GM12875 (cell line): ENCODE results near the gene CHIC1.
"Not testable (repeated sequence)": the region's sequence is repeated elsewhere in the genome, so short reads cannot be mapped to it uniquely, and the experiment has no call there.

Experiments
- H3K4me3 ChIP-seq: one replicate; pipeline ENCODE4 v1.5.1; 2011; ENCODE audit warnings: low read depth, low read length, control low read depth
- TF ChIP-seq, protein P1 (sequence below): IDR thresholded peaks from 2 replicates; pipeline ENCODE4 v1.5.1; 2011; ENCODE audit warnings: low read depth, mild to moderate bottlenecking, control low read depth, inconsistent platforms, low read length, moderate library complexity, borderline replicate concordance; ENCODE audit not compliant: insufficient read depth

CHIC1 gene

GRCh38 chrX:73562984-73563737 lies at the start of gene CHIC1:
Gene CHIC1, plus strand, starts transcription at chrX:73563197. Its CDS starts 88 bp downstream, at chrX:73563285.
- TF ChIP-seq, protein P1, sequence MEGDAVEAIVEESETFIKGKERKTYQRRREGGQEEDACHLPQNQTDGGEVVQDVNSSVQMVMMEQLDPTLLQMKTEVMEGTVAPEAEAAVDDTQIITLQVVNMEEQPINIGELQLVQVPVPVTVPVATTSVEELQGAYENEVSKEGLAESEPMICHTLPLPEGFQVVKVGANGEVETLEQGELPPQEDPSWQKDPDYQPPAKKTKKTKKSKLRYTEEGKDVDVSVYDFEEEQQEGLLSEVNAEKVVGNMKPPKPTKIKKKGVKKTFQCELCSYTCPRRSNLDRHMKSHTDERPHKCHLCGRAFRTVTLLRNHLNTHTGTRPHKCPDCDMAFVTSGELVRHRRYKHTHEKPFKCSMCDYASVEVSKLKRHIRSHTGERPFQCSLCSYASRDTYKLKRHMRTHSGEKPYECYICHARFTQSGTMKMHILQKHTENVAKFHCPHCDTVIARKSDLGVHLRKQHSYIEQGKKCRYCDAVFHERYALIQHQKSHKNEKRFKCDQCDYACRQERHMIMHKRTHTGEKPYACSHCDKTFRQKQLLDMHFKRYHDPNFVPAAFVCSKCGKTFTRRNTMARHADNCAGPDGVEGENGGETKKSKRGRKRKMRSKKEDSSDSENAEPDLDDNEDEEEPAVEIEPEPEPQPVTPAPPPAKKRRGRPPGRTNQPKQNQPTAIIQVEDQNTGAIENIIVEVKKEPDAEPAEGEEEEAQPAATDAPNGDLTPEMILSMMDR, result no peak
- peak within 1 kb of the TSS; percentile 61 for H3K4me3 ChIP-seq

- H3K4me3 ChIP-seq, result not testable (repeated sequence)
Measured at GRCh38 chrX:73522823-73523222, 40.2 kb upstream of the CHIC1 start.

- TF ChIP-seq, protein P1, result no peak
- H3K4me3 ChIP-seq, result no peak overlapping the region
Measured at GRCh38 chrX:73524906-73525305, 38.1 kb upstream of the CHIC1 start.

GRCh38 chrX:73525928-73526690 lies 36.9 kb upstream of the CHIC1 start:
- H3K4me3 ChIP-seq, result no peak overlapping the region
- TF ChIP-seq, protein P1, result no peak

DNA sequence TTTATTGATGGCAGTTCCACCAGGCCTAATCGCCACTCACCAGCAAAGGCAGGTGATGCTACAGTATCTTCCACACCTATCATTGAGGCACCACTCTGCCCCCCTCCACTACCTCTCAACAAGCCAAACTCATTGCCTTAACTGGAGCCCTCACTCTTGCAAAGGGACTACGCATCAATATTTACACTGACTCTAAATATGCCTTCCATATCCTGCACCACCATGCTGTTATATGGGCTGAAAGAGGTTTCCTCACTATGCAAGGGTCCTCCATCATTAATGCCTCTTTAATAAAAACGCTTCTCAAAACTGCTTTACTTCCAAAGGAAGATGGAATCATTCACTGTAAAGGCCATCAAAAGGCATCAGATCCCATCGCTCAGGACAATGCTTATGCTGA lies 31.3 kb upstream of the CHIC1 start:
- H3K4me3 ChIP-seq, result not testable (repeated sequence)

- TF ChIP-seq, protein P1, result no peak
- H3K4me3 ChIP-seq, result no peak overlapping the region
Measured at GRCh38 chrX:73556159-73556558, 6.8 kb upstream of the CHIC1 start.

DNA sequence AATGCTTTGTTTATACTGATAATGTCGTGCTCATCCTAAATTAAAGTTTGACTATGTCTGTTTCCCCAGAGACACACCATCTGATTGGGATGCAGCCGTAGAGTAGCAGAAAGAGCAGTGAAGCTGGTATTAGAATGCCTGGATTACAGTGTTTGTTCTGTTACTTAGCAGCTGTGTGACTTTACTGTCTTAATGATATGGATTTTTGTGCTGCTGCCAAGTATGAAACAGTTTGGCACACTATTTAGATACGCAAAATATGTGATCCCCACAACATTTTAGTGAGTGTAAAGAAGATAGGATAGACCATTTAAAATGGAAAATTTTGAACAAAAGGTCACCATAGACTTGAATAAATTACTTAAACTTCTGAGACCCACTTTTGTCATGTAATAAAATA lies 1.2 kb upstream of the CHIC1 start:
- TF ChIP-seq, protein P1, result no peak
- no peak overlapping the region for H3K4me3 ChIP-seq

- TF ChIP-seq, protein P1, result no peak
Measured at GRCh38 chrX:73562458-73562857, 539 bp upstream of the CHIC1 start.

More at GRCh38 chrX:73562458-73562857, 539 bp upstream of the CHIC1 start:
- peak overlapping the region; percentile 61 for H3K4me3 ChIP-seq
